Lower leg skin (tissue), 4 donors: ENCODE measurements around the gene SERTAD2. TPM values are rescaled to one million over a fixed set of nuclear protein-coding genes. Genes with fewer than 3 reads are reported as not detected.
A peak's percentile ranks its signal among the peaks of the same experiment; 100 is the strongest.

Source experiments
- DNase-seq, 2 donors: peaks; one replicate each; pipeline ENCODE4 v3.0.0-alpha.2; 2019; ENCODE audit warnings: low spot score in 2 of 2
- H3K4me3 ChIP-seq: fragments of 200-600 bp; sonication (generic); 2 replicates; pipeline ENCODE4 v1.5.1; 2017; ENCODE audit warnings: mild to moderate bottlenecking, low read depth; ENCODE audit not compliant: poor library complexity, severe bottlenecking
- POLR2A ChIP-seq, 2 donors: fragments of 450-650 bp; IDR thresholded peaks; one replicate each; pipeline ENCODE4 v1.6.1; 2016 to 2017; ENCODE audit warnings: antibody characterized with exemption in 2 of 2, mild to moderate bottlenecking in 1 of 2, moderate library complexity in 1 of 2
- WGBS, 2 donors: methylation state at CpG; one replicate each; pipeline ENCODE4 v1.1.5; 2018; 5-methylcytosine and 5-hydroxymethylcytosine counted together
- intact Hi-C: fragments of 100-400 bp; cut with DNase I; formaldehyde crosslinking; loops from one replicate; pipeline ENCODE4 v1.15.0; 2023; ENCODE audit warnings: low total_unique reads
- total RNA-seq, 4 donors: library from RNA; depleted of rRNA; stranded (reverse); fragments of >200 nt; gene quantifications; one replicate each; pipeline ENCODE4 v1.1.0, GENCODE V29; 2016
- TF ChIP-seq, protein P1 (sequence below), 3 donors: fragments of 450-650 bp; IDR thresholded peaks; one replicate each; pipeline ENCODE4 v1.5.1; 2016; ENCODE audit warnings: antibody characterized with exemption in 3 of 3, mild to moderate bottlenecking in 3 of 3, moderate library complexity in 2 of 3

Gene SERTAD2
- total RNA-seq, 4 donors from 2014 or later: 27.7 to 31.8 (median 30.7) TPM

DNA sequence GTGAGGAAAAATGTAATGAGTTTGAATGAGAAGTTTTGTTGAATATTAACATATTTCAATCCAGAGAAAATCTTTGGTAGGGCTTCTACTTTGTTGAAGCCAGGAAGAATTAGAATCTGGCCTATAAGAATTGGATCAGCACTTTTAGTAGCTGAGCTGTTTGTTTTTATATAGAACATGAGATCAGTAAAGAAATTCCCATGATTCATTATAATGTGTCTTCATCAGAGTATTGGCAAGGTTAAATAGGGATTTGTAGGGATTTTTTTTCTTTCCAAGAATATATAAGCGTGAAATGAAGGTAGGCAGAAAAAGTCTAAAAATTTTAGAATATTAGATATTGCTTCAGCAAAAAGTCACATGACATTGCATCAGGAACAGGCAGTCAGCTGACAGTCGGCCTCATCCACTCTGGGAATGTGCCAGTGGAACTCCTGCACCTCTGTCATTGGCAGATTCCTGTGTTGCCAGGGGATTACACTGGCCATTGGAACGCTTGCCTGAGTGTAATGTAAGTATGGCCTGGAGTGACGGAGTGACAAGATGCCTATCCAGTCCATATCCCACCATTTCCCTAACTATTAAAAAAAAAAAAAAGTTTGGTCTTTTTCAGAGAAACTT is 60.6 kb downstream of the SERTAD2 start:
- DNase-seq: peak in 1 of 2 donors; percentile 89
- 63 to 71% methylated on average over 4 of the region's 4 CpGs for WGBS, 2 donors
- intact Hi-C loops: loop anchor here (5.0 kb wide), 1 partner anchor 274 kb away; no protein-coding TSS in a partner anchor
- TF ChIP-seq, protein P1, sequence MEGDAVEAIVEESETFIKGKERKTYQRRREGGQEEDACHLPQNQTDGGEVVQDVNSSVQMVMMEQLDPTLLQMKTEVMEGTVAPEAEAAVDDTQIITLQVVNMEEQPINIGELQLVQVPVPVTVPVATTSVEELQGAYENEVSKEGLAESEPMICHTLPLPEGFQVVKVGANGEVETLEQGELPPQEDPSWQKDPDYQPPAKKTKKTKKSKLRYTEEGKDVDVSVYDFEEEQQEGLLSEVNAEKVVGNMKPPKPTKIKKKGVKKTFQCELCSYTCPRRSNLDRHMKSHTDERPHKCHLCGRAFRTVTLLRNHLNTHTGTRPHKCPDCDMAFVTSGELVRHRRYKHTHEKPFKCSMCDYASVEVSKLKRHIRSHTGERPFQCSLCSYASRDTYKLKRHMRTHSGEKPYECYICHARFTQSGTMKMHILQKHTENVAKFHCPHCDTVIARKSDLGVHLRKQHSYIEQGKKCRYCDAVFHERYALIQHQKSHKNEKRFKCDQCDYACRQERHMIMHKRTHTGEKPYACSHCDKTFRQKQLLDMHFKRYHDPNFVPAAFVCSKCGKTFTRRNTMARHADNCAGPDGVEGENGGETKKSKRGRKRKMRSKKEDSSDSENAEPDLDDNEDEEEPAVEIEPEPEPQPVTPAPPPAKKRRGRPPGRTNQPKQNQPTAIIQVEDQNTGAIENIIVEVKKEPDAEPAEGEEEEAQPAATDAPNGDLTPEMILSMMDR (IDR thresholded peaks at IDR 0.05): no peak
- no peak overlapping the region for H3K4me3 ChIP-seq

GRCh38 chr2:64591188-64591587 is 62.5 kb downstream of the SERTAD2 start:
- DNase-seq: no peak
- WGBS, 2 donors: 51 to 54% methylated on average over 4 of the region's 4 CpGs
- no peak overlapping the region for H3K4me3 ChIP-seq
- TF ChIP-seq, protein P1 (IDR thresholded peaks at IDR 0.05): no peak
- no peak for TF ChIP-seq POLR2A (IDR thresholded peaks at IDR 0.05)
- intact Hi-C loops: loop anchor here (5.0 kb wide), 1 partner anchor 276 kb away; no protein-coding TSS in a partner anchor

GRCh38 chr2:64587561-64587960 is 66.2 kb downstream of the SERTAD2 start:
- no peak for DNase-seq
- H3K4me3 ChIP-seq: no peak overlapping the region

DNA sequence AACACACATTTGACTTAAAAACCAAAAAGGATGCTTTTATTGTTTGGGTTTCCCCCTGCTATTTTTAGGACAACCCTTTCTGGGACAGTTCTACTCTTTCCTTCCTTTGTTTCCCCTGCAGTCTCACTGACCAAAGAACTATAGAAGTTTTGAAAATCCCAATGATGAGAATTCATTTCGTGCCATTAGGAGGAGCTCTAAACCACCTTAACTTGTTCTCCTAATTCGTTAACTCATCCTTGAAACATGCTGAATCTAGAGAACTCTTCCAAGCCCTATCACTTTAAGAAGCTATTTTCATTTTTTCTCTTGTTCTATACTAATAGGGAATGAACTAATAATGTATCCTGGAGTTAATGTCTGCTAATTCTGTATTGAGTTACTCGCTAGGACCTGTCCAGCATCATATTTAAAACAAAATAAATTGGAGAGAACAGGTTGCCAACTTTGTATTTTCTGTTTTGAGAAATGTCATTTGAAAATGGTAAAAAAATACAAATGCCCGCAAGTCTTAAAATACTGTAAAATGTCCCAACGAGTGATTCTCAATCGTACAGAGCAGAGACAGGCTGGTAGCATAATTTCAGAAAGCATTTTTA is 66.7 kb downstream of the SERTAD2 start:
- TF ChIP-seq, protein P1 (IDR thresholded peaks at IDR 0.05): no peak
- TF ChIP-seq POLR2A (IDR thresholded peaks at IDR 0.05): no peak
- H3K4me3 ChIP-seq: no peak overlapping the region
- intact Hi-C loops: no loop called here
- 38 to 43% methylated on average over 6 of the region's 6 CpGs for WGBS, 2 donors
- DNase-seq: no peak

More at GRCh38 chr2:64587561-64587960, 66.2 kb downstream of the SERTAD2 start:
- TF ChIP-seq POLR2A (IDR thresholded peaks at IDR 0.05): no peak
- TF ChIP-seq, protein P1 (IDR thresholded peaks at IDR 0.05): no peak
- intact Hi-C loops: no loop called here

DNA sequence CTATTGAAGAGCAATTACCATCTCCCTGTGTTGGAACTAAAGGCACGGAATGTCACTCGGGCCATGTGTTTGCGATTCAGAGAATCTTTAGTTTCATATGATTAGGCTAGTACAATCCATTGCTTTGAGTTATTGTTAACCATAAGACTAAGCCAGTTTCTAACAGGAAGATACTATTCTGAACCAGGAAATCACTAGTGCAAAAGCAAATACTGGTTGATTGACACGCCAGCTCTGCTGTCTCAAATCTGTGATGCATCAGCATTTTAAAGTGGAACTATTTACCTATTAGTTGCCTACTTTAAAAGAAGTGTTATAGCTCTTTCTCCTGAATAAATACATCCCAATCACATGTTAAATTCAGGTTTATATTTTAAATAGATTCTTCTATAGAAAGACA is 67.7 kb downstream of the SERTAD2 start:
- intact Hi-C loops: no loop called here
- no peak overlapping the region for H3K4me3 ChIP-seq
- 87 to 94% methylated on average over 4 of the region's 4 CpGs for WGBS, 2 donors
- no peak for DNase-seq
- no peak for TF ChIP-seq POLR2A (IDR thresholded peaks at IDR 0.05)
- TF ChIP-seq, protein P1 (IDR thresholded peaks at IDR 0.05): no peak
